Measurements from ENCODE around the gene LGSN. TPM values are rescaled to one million over a fixed set of nuclear protein-coding genes. Genes with fewer than 3 reads are reported as not detected.

LGSN gene
- total and polyA plus RNA-seq, 2 of the 8 experiments (the other 6 are each of a cell fraction or from before 2014, with no cell fraction given) = 0.08 TPM; not detected in 1

- Histone ChIP-seq H2BK15ac (ENCODE audit: low read length) (no peak overlapping the region), H3K79me2 (ENCODE audit: control insufficient read depth in 1 of 2, insufficient read depth in 2 of 2, low read length in 2 of 2) (no peaks in the 10 kb centered on the region), H3K14ac (ENCODE audit: insufficient read length) (no peak overlapping the region), H2BK5ac (ENCODE audit: low read depth, low read length) (no peak overlapping the region), H3K4me1 (replicated peaks in 1 of 4; ENCODE audit: control insufficient read depth in 3 of 4, insufficient read depth in 4 of 4, low read length in 3 of 4) (no peaks in the 10 kb centered on the region; a peak in 1 of 7 replicates), H3K27ac (ENCODE audit: low read depth, low read length) (no peak overlapping the region), H3K4ac (replicated peaks; ENCODE audit: insufficient read length, low read depth, low read length) (no peak overlapping the region), H3K79me1 (ENCODE audit: low read depth, low read length) (no peaks in the 10 kb centered on the region), H2BK120ac (replicated peaks; ENCODE audit: low read depth, low read length) (no peak overlapping the region), H4K20me1 (replicated peaks in 1 of 2; ENCODE audit: control insufficient read depth in 1 of 2, insufficient read depth in 2 of 2, low read length in 2 of 2) (no peaks in the 10 kb centered on the region), H4K91ac (replicated peaks; ENCODE audit: insufficient read length, low read length) (no peak overlapping the region), H2AK5ac (ENCODE audit: low read depth, low read length) (no peak overlapping the region), H3K9ac (replicated peaks in 1 of 4; ENCODE audit: extremely low read depth in 1 of 4, low read depth in 3 of 4, low read length in 3 of 4) (no peak overlapping the region), H2AFZ (ENCODE audit: low read length) (no peak overlapping the region), H3K23ac (ENCODE audit: insufficient read length) (no peak overlapping the region), H4K5ac (ENCODE audit: insufficient read length, low read depth, low read length) (no peak overlapping the region), H3K18ac (ENCODE audit: extremely low read depth, low read length) (no peak overlapping the region), H3K27me3 (replicated peaks in 1 of 4; ENCODE audit: control insufficient read depth in 3 of 4, extremely low read depth in 1 of 4, insufficient read depth in 3 of 4, low read length in 3 of 4) (no peaks in the 10 kb centered on the region), H4K8ac (ENCODE audit: extremely low read depth, insufficient read depth, low read length) (no peak overlapping the region), H3K4me3 (ENCODE audit: extremely low read depth in 1 of 4, insufficient read depth in 2 of 4, low read depth in 3 of 4, low read length in 4 of 4) (no peak overlapping the region), H3K36me3 (ENCODE audit: control insufficient read depth in 2 of 4, insufficient read depth in 4 of 4, low read length in 3 of 4) (no peaks in the 10 kb centered on the region), H3K4me2 (ENCODE audit: insufficient read depth in 1 of 2, low read depth in 2 of 2, low read length in 2 of 2) (no peak overlapping the region), H3K23me2 (ENCODE audit: low read depth, low read length) (no peaks in the 10 kb centered on the region), H2BK20ac (ENCODE audit: low read length) (no peak overlapping the region), H3K56ac (replicated peaks; ENCODE audit: insufficient read length, low read depth, low read length) (no peak overlapping the region), H3K9me3 (ENCODE audit: insufficient read depth in 2 of 2, low read depth in 1 of 2, low read length in 1 of 2) (no peaks in the 10 kb centered on the region), H2BK12ac (ENCODE audit: low read depth, low read length) (no peak overlapping the region)
- DNase-seq (ENCODE audit: low read depth in 1 of 2, low spot score in 2 of 2) = no peak
- CTCF ChIA-PET (ENCODE audit: partially characterized antibody) = no interaction called here
- TF ChIP-seq PHF8 (conservative IDR thresholded peaks at IDR 0.05; ENCODE audit: low read depth, low read length) = no peak
- TF ChIP-seq TAF7 (optimal IDR thresholded peaks at IDR 0.05; ENCODE audit: borderline replicate concordance, low read depth, low read length) = no peak
- TF ChIP-seq FOSL1 (IDR thresholded peaks at IDR 0.05; ENCODE audit: insufficient read depth, low read depth, low read length) = no peak
- no peak for TF ChIP-seq TCF12 (IDR thresholded peaks at IDR 0.05; ENCODE audit: low read depth, low read length)
- TF ChIP-seq YY1 (IDR thresholded peaks at IDR 0.05; ENCODE audit: low read depth, low read length) = no peak
- TF ChIP-seq SP1 (IDR thresholded peaks at IDR 0.05; ENCODE audit: low read depth, low read length) = no peak
- TF ChIP-seq TEAD4 (IDR thresholded peaks at IDR 0.05; ENCODE audit: low read depth, low read length) = no peak
- TF ChIP-seq, protein P1, sequence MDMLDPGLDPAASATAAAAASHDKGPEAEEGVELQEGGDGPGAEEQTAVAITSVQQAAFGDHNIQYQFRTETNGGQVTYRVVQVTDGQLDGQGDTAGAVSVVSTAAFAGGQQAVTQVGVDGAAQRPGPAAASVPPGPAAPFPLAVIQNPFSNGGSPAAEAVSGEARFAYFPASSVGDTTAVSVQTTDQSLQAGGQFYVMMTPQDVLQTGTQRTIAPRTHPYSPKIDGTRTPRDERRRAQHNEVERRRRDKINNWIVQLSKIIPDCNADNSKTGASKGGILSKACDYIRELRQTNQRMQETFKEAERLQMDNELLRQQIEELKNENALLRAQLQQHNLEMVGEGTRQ (IDR thresholded peaks at IDR 0.05; ENCODE audit: low read length) = no peak
- POLR2A ChIA-PET (ENCODE audit: partially characterized antibody) = no interaction called here
- no peak for FAIRE-seq
These were observed 20.6 kb upstream of the LGSN start for GRCh38 chr6:63340351-63340750.

Data from H1 (cell line).